GM12801 (cell line): ENCODE results near the gene UNC5A.

Experiments
- TF ChIP-seq, protein P1 (sequence below): IDR thresholded peaks from one replicate; pipeline ENCODE4 v1.5.1; 2011; ENCODE audit warnings: control low read depth; ENCODE audit not compliant: insufficient read length; ENCODE audit errors: extremely low read depth

UNC5A gene

GRCh38 chr5:176904276-176904675 lies 93.9 kb downstream of the UNC5A start:
- TF ChIP-seq, protein P1, sequence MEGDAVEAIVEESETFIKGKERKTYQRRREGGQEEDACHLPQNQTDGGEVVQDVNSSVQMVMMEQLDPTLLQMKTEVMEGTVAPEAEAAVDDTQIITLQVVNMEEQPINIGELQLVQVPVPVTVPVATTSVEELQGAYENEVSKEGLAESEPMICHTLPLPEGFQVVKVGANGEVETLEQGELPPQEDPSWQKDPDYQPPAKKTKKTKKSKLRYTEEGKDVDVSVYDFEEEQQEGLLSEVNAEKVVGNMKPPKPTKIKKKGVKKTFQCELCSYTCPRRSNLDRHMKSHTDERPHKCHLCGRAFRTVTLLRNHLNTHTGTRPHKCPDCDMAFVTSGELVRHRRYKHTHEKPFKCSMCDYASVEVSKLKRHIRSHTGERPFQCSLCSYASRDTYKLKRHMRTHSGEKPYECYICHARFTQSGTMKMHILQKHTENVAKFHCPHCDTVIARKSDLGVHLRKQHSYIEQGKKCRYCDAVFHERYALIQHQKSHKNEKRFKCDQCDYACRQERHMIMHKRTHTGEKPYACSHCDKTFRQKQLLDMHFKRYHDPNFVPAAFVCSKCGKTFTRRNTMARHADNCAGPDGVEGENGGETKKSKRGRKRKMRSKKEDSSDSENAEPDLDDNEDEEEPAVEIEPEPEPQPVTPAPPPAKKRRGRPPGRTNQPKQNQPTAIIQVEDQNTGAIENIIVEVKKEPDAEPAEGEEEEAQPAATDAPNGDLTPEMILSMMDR = no peak

DNA sequence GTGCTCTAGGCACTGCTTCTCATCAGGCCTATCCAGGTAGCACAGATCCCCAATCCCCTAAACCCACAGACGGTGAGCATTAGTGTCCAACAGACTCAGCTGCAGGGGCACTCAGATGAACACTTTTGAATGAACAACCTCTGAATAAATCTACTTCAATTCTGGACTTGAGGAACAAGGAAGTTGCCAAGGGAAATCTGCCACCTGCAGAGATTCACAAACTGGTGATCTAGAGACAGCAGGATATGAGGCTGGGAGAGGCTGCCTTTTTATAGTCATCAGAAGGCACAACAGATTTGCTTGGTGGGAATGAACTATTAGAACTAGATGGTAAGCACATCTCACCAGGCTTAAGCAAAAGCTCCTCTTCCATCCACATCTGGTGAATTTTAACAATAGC lies 95.8 kb downstream of the UNC5A start:
- TF ChIP-seq, protein P1 = no peak

- TF ChIP-seq, protein P1 = no peak
Measured at GRCh38 chr5:176906796-176907195, 96.4 kb downstream of the UNC5A start.

GRCh38 chr5:176908675-176909368 lies 98.5 kb downstream of the UNC5A start:
- TF ChIP-seq, protein P1 = no peak

- TF ChIP-seq, protein P1 = no peak
Measured at GRCh38 chr5:176912115-176912514, 101.8 kb downstream of the UNC5A start.

GRCh38 chr5:176915906-176916305 lies 105.5 kb downstream of the UNC5A start:
- TF ChIP-seq, protein P1 = no peak

DNA sequence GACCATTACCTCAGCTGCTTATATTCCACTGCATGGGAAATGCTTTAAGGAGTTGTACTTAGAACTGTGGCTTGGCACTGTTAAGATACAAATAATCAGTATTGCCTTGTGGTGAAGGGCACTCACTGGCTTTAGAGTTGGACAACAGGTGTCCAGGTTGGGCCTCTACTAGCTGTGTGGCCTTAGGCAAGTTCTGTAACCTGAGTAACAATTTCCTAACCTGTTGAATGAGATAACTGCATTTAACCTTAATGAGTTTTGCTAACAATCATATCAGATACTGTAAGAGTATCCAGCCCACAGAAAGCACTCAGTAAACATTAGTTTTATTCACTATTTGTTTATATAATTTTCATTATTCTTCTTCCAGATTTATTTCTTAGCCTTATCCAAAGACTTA lies 106.0 kb downstream of the UNC5A start:
- TF ChIP-seq, protein P1 = no peak
